CD4-positive, alpha-beta T cell (primary cell): ENCODE results near the gene TCF7L2. TPM values are rescaled to one million over a fixed set of nuclear protein-coding genes. Genes with fewer than 3 reads are reported as not detected.

Experiments used
- ATAC-seq: fragments of 200-7000 bp; cut with Tn5 transposase; one replicate; pipeline ENCODE4 v1.10.0; 2022; ENCODE audit warnings: mild to moderate bottlenecking; ENCODE audit not compliant: poor library complexity
- CTCF ChIA-PET: fragments of 350-600 bp; sonication (Branson Sonifier 250); formaldehyde crosslinking; loops from one replicate; lab custom pipeline; 2021; ENCODE audit warnings: antibody characterized with exemption, inconsistent platforms; lab: Charles Lee
- POLR2A ChIA-PET: fragments of 350-600 bp; sonication (Branson Sonifier 250); formaldehyde crosslinking; loops from one replicate; lab custom pipeline; 2021; ENCODE audit warnings: antibody characterized with exemption, inconsistent platforms; lab: Charles Lee
- DNase-seq, 14 experiments: peaks; one replicate each; pipeline ENCODE4 v3.0.0-alpha.2; 2013 to 2020; ENCODE audit warnings: mixed read lengths in 2 of 14
- H3K27ac ChIP-seq, 2 donors: one replicate each; pipeline versions ENCODE4 v1.5.1 to v1.7.0; 2013; ENCODE audit warnings: low read length in 2 of 2, low read depth in 1 of 2, mild to moderate bottlenecking in 1 of 2
- H3K27me3 ChIP-seq, 2 experiments: 1 replicate in 1 of 2; 2 replicates in 1 of 2; pipeline versions ENCODE4 v1.6.1 to v1.7.0; 2013; ENCODE audit warnings: low read length in 2 of 2, control low read depth in 1 of 2, mild to moderate bottlenecking in 1 of 2, moderate library complexity in 1 of 2; ENCODE audit not compliant: insufficient read depth in 2 of 2, control insufficient read depth in 1 of 2
- H3K36me3 ChIP-seq: one replicate; pipeline ENCODE4 v1.6.1; 2013; ENCODE audit warnings: low read length, control low read depth; ENCODE audit not compliant: insufficient read depth
- H3K4me1 ChIP-seq: one replicate; pipeline ENCODE4 v1.6.1; 2013; ENCODE audit warnings: low read length, control low read depth; ENCODE audit not compliant: insufficient read depth
- H3K4me3 ChIP-seq: one replicate; pipeline ENCODE4 v1.5.1; 2013; ENCODE audit warnings: mild to moderate bottlenecking, low read length, moderate library complexity
- H3K9me3 ChIP-seq, 2 experiments: 1 replicate in 1 of 2; 2 replicates in 1 of 2; pipeline versions ENCODE4 v1.6.1 to v1.7.0; 2013; ENCODE audit warnings: low read length in 2 of 2, mild to moderate bottlenecking in 2 of 2, control low read depth in 1 of 2, moderate library complexity in 1 of 2; ENCODE audit not compliant: control insufficient read depth in 1 of 2, insufficient read depth in 1 of 2
- H3K27ac Mint-ChIP-seq: one replicate; pipeline ENCODE4 v1.8.0; 2020; ENCODE audit warnings: mixed read lengths
- H3K27me3 Mint-ChIP-seq: one replicate; pipeline ENCODE4 v1.8.0; 2021; ENCODE audit warnings: mixed read lengths
- H3K36me3 Mint-ChIP-seq: one replicate; pipeline ENCODE4 v1.8.0; 2021; ENCODE audit warnings: low read depth, mixed read lengths
- H3K4me1 Mint-ChIP-seq: one replicate; pipeline ENCODE4 v1.8.0; 2021; ENCODE audit warnings: low read depth, mixed read lengths
- H3K4me3 Mint-ChIP-seq: one replicate; pipeline ENCODE4 v1.8.0; 2020; ENCODE audit warnings: mild to moderate bottlenecking, mixed read lengths
- H3K9me3 Mint-ChIP-seq: one replicate; pipeline ENCODE4 v1.8.0; 2020; ENCODE audit warnings: mixed read lengths
- intact Hi-C, 2 experiments: fragments of 100-400 bp; cut with DNase I in 1 of 2; cut with micrococcal nuclease in 1 of 2; formaldehyde crosslinking; loops; one replicate each; pipeline versions ENCODE4 v1.15.1 to v1.9.0; 2023 to 2025; cut with DNase I, micrococcal nuclease
- total RNA-seq, 174 experiments: library from RNA in 2 of 174; stranded (reverse) in 2 of 174; gene quantifications; one replicate each; pipeline ENCODE4 v1.2.3 and lab custom pipeline; 2021 to 2026
- TF ChIP-seq, protein P1 (sequence below): fragments of 200-600 bp; IDR thresholded peaks from one replicate; pipeline ENCODE4 v1.8.0; 2022; ENCODE audit warnings: antibody characterized with exemption, mild to moderate bottlenecking

TCF7L2 gene
- total RNA-seq, 2 experiments from 2014 or later: 4.2 to 4.4 TPM

DNA sequence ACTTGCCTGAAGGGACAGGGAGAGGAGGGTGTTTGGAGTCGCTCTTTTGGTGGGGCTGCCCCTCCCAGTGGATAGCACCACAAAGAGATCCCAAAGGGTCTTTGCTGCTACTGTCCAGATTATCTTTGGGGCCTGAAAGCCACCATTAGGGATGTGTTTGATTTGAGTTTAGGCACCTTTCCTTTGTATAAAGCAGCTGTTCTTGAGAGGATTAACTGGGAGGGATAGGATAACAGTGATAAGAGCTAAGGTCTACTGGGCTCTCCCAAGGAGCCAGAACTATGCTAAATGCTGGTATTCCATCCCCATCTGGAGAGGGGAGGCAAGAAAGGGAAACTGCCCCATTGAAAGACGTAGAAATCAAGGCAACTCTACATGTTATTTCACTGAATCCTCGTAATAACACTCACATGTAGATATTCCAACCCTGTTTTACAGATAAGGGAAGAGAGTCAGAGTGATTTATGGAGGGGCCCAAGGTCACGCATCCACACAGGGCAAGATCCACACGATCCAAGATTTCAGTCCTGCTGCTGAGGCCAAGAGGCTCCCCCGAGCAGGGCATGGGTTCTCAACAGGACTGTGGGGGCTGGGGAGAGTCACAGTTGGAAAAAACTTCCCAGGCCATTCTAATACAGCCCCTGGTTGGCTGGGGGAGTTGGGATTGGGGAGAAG is 11.1 kb upstream of the TCF7L2 start:
- intact Hi-C loops: no loop called here
- no peak overlapping the region for H3K4me3 Mint-ChIP-seq
- H3K27me3 ChIP-seq: peaks cover 0 to 3% of the 10 kb centered on the region in 2 experiments
- POLR2A ChIA-PET: no interaction called here
- no peaks in the 10 kb centered on the region for H3K27me3 Mint-ChIP-seq
- no peaks in the 10 kb centered on the region for H3K36me3 ChIP-seq
- no peaks in the 10 kb centered on the region for H3K36me3 Mint-ChIP-seq
- no peaks in the 10 kb centered on the region for H3K4me1 Mint-ChIP-seq
- TF ChIP-seq, protein P1, sequence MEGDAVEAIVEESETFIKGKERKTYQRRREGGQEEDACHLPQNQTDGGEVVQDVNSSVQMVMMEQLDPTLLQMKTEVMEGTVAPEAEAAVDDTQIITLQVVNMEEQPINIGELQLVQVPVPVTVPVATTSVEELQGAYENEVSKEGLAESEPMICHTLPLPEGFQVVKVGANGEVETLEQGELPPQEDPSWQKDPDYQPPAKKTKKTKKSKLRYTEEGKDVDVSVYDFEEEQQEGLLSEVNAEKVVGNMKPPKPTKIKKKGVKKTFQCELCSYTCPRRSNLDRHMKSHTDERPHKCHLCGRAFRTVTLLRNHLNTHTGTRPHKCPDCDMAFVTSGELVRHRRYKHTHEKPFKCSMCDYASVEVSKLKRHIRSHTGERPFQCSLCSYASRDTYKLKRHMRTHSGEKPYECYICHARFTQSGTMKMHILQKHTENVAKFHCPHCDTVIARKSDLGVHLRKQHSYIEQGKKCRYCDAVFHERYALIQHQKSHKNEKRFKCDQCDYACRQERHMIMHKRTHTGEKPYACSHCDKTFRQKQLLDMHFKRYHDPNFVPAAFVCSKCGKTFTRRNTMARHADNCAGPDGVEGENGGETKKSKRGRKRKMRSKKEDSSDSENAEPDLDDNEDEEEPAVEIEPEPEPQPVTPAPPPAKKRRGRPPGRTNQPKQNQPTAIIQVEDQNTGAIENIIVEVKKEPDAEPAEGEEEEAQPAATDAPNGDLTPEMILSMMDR: no peak
- no peaks in the 10 kb centered on the region for H3K4me1 ChIP-seq
- H3K4me3 ChIP-seq: no peak overlapping the region
- no peak overlapping the region for H3K27ac ChIP-seq
- H3K9me3 Mint-ChIP-seq: no peaks in the 10 kb centered on the region
- H3K9me3 ChIP-seq: no peaks in the 10 kb centered on the region
- no peak overlapping the region for H3K27ac Mint-ChIP-seq
- ATAC-seq: no peak
- CTCF ChIA-PET: no interaction called here
- no peak for DNase-seq

DNA sequence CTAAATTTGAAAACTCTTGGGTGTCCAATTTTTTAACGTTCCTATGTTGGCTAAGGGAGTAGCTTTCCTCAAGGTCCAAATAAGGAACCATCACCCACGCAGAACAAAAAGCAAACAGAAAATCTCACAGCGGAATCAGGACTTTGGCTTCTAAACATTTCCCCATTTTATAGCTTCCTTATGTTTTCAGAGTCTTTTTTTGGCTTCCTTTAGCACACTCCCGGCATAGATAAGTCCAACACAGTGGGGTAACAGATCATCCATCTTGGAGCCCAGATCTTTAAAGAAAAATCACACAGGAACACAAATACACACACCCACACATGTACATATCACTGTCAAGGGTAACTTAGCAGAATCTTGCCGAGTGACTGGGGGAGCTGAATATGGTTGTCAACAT is 4.2 kb upstream of the TCF7L2 start:
- H3K36me3 ChIP-seq: no peaks in the 10 kb centered on the region
- ATAC-seq (no peak), DNase-seq (no peak)
- Mint-ChIP-seq H3K9me3 (no peaks in the 10 kb centered on the region), H3K4me3 (no peak overlapping the region), H3K36me3 (peaks cover 10% of the 10 kb centered on the region), H3K4me1 (peaks cover 22% of the 10 kb centered on the region), H3K27me3 (peaks cover 22% of the 10 kb centered on the region), H3K27ac (no peak overlapping the region)
- H3K4me1 ChIP-seq: peaks cover 11% of the 10 kb centered on the region
- ChIA-PET CTCF (no interaction called here), POLR2A (no interaction called here)
- intact Hi-C loops: loop anchor here (5.0 kb wide), 1 partner anchor 61 kb away; no protein-coding TSS in a partner anchor
- peaks cover 0 to 7% of the 10 kb centered on the region in 2 experiments for H3K27me3 ChIP-seq
- H3K4me3 ChIP-seq: no peak overlapping the region
- TF ChIP-seq, protein P1: no peak
- H3K27ac ChIP-seq: no peak overlapping the region
- no peaks in the 10 kb centered on the region for H3K9me3 ChIP-seq

- intact Hi-C loops: loop anchor here (5.0 kb wide), 1 partner anchor 61 kb away; no protein-coding TSS in a partner anchor
- Histone ChIP-seq H3K9me3 (no peaks in the 10 kb centered on the region), H3K4me3 (no peak overlapping the region), H3K27ac (no peak overlapping the region), H3K4me1 (peaks cover 11% of the 10 kb centered on the region), H3K27me3 (peaks cover 0 to 7% of the 10 kb centered on the region in 2 experiments), H3K36me3 (no peaks in the 10 kb centered on the region)
- TF ChIP-seq, protein P1: no peak
- ATAC-seq (no peak), DNase-seq (no peak)
- peaks cover 11% of the 10 kb centered on the region for H3K36me3 Mint-ChIP-seq
- no peaks in the 10 kb centered on the region for H3K9me3 Mint-ChIP-seq
- peaks cover 24% of the 10 kb centered on the region for H3K4me1 Mint-ChIP-seq
- POLR2A ChIA-PET: no interaction called here
- H3K27me3 Mint-ChIP-seq: peaks cover 24% of the 10 kb centered on the region
- H3K4me3 Mint-ChIP-seq: no peak overlapping the region
- CTCF ChIA-PET: interaction anchor here (0.9 kb wide), 1 partner anchor 19 kb away, joined by 3 read pairs; no protein-coding TSS in a partner anchor
- H3K27ac Mint-ChIP-seq: no peak overlapping the region
These were observed 3.4 kb upstream of the TCF7L2 start for GRCh38 chr10:112946649-112947048.
